HepG2 (cell line): ENCODE data around the gene ASTN2. TPM values are rescaled to one million over a fixed set of nuclear protein-coding genes. Genes with fewer than 3 reads are reported as not detected.
A peak's percentile ranks its signal among the peaks of the same experiment; 100 is the strongest.

Experiments used
- ARNTL ChIP-seq: sonication (generic); formaldehyde crosslinking; IDR thresholded peaks from 2 replicates; pipeline ENCODE4 v1.4.0; 2020; ENCODE audit warnings: mild to moderate bottlenecking, missing genetic modification reagents
- ASH2L ChIP-seq: fragments of 300-600, 200-600 bp; sonication (generic); IDR thresholded peaks from 2 replicates; pipeline ENCODE4 v1.7.0; 2017; ENCODE audit warnings: low read depth, mild to moderate bottlenecking, moderate library complexity, mixed read lengths, low read length; ENCODE audit not compliant: insufficient read length
- GABPB1 ChIP-seq: IDR thresholded peaks from 2 replicates; pipeline ENCODE4 v1.6.1; 2016; ENCODE audit warnings: mild to moderate bottlenecking, missing genetic modification reagents, moderate library complexity, missing compliant biosample characterization
- HMG20B ChIP-seq: conservative IDR thresholded peaks from 2 replicates; pipeline ENCODE4 v1.6.1; 2016; ENCODE audit warnings: missing genetic modification reagents, missing compliant biosample characterization
- IKZF4 ChIP-seq: sonication (generic); formaldehyde crosslinking; IDR thresholded peaks from 2 replicates; pipeline ENCODE4 v1.5.1; 2020; ENCODE audit warnings: borderline replicate concordance, mild to moderate bottlenecking, low read depth, missing genetic modification reagents; ENCODE audit errors: not compliant biosample characterization
- KLF9 ChIP-seq: IDR thresholded peaks from 2 replicates; pipeline ENCODE4 v1.6.1; 2016; ENCODE audit warnings: low read depth
- LCORL ChIP-seq, 2 experiments: fragments of 450-650 bp in 1 of 2; sonication (generic) in 1 of 2; formaldehyde crosslinking in 1 of 2; IDR thresholded peaks; 2 replicates each; pipeline versions ENCODE4 v1.5.0 to v1.6.1; 2017 to 2020; ENCODE audit warnings: antibody characterized with exemption in 1 of 2, missing genetic modification reagents in 1 of 2
- MXD4 ChIP-seq: IDR thresholded peaks from 2 replicates; pipeline ENCODE4 v1.6.1; 2016; ENCODE audit warnings: mild to moderate bottlenecking, missing biosample characterization, missing genetic modification reagents
- NFIC ChIP-seq: IDR thresholded peaks from 2 replicates; pipeline ENCODE4 v1.6.1; 2012; ENCODE audit warnings: mild to moderate bottlenecking, low read length, inconsistent platforms
- PAXIP1 ChIP-seq: sonication (generic); formaldehyde crosslinking; conservative IDR thresholded peaks from 2 replicates; pipeline ENCODE4 v1.4.0; 2020; ENCODE audit warnings: mild to moderate bottlenecking, missing genetic modification reagents, moderate library complexity
- SKI ChIP-seq: fragments of 450-650 bp; IDR thresholded peaks from one replicate; pipeline ENCODE4 v1.6.1; 2018; ENCODE audit warnings: mild to moderate bottlenecking; ENCODE audit not compliant: partially characterized antibody
- SOX13 ChIP-seq, 3 experiments: fragments of 450-650 bp in 1 of 3; sonication (generic) in 1 of 3; formaldehyde crosslinking in 1 of 3; IDR thresholded peaks in 2 of 3; conservative IDR thresholded peaks in 1 of 3; 2 replicates each; pipeline versions ENCODE4 v1.5.0 to v1.6.1; 2016 to 2020; ENCODE audit warnings: antibody characterized with exemption in 1 of 3, mild to moderate bottlenecking in 1 of 3, missing compliant biosample characterization in 1 of 3, missing genetic modification reagents in 1 of 3, moderate library complexity in 1 of 3
- STAT5B ChIP-seq: sonication (generic); formaldehyde crosslinking; IDR thresholded peaks from 2 replicates; pipeline ENCODE4 v1.4.0; 2020; ENCODE audit warnings: missing genetic modification reagents
- TOE1 ChIP-seq: sonication (generic); formaldehyde crosslinking; IDR thresholded peaks from 2 replicates; pipeline ENCODE4 v1.4.0; 2020; ENCODE audit warnings: mild to moderate bottlenecking, missing genetic modification reagents
- ZNF260 ChIP-seq: sonication (generic); formaldehyde crosslinking; IDR thresholded peaks from 2 replicates; pipeline ENCODE4 v1.4.0; 2020; ENCODE audit warnings: missing genetic modification reagents, low read depth, mild to moderate bottlenecking, borderline replicate concordance
- ZNF274 ChIP-seq: sonication (generic); formaldehyde crosslinking; IDR thresholded peaks from 2 replicates; pipeline ENCODE4 v1.5.1; 2020; ENCODE audit warnings: mild to moderate bottlenecking, missing genetic modification reagents
- ZNF329 ChIP-seq: sonication (generic); formaldehyde crosslinking; IDR thresholded peaks from 2 replicates; pipeline ENCODE4 v1.9.0; 2021; ENCODE audit warnings: low read depth, mild to moderate bottlenecking, missing genetic modification reagents
- ZNF430 ChIP-seq: sonication (generic); formaldehyde crosslinking; IDR thresholded peaks from 2 replicates; pipeline ENCODE4 v1.9.0; 2021; ENCODE audit warnings: mild to moderate bottlenecking, missing genetic modification reagents
- ZSCAN25 ChIP-seq: sonication (generic); formaldehyde crosslinking; IDR thresholded peaks from 2 replicates; pipeline ENCODE4 v1.8.0; 2022; ENCODE audit warnings: mild to moderate bottlenecking, missing genetic modification reagents
- polyA plus RNA-seq, 8 experiments: library from polyadenylated mRNA; depleted of rRNA in 3 of 8; stranded (reverse) in 7 of 8; unstranded in 1 of 8; fragments of >200 nt; fragmentation: Illumina TruSeq in 4 of 8; extraction: Trizol in 4 of 8; gene quantifications; 2 replicates each; pipeline versions ENCODE4 v1.2.1 to v1.2.3, GENCODE V29; 2011 to 2016; ENCODE audit warnings: low read depth in 4 of 8, missing spikeins in 1 of 8, mixed read lengths in 1 of 8; ENCODE audit not compliant: insufficient read depth in 1 of 8
- total RNA-seq, 5 experiments: library from RNA; depleted of rRNA; stranded (reverse); fragments of >200 nt; fragmentation: Illumina TruSeq; extraction: Trizol; gene quantifications; 2 replicates each; pipeline ENCODE4 v1.2.3, GENCODE V29; 2016; ENCODE audit warnings: low read depth in 1 of 5
- TF ChIP-seq, protein P1 (sequence below): sonication (generic); formaldehyde crosslinking; IDR thresholded peaks from 2 replicates; pipeline ENCODE4 v1.8.0; 2022; ENCODE audit warnings: mild to moderate bottlenecking, missing genetic modification reagents
- TF ChIP-seq, protein P2 (sequence below): sonication (generic); formaldehyde crosslinking; IDR thresholded peaks from 2 replicates; pipeline ENCODE4 v1.5.1; 2020; ENCODE audit warnings: mild to moderate bottlenecking, missing genetic modification reagents, borderline replicate concordance

ASTN2 gene
- total and polyA plus RNA-seq, 2 of the 13 experiments (the other 11 are each of a cell fraction or from before 2014, with no cell fraction given): 5.2 to 13.5 TPM

- TF ChIP-seq, protein P1, sequence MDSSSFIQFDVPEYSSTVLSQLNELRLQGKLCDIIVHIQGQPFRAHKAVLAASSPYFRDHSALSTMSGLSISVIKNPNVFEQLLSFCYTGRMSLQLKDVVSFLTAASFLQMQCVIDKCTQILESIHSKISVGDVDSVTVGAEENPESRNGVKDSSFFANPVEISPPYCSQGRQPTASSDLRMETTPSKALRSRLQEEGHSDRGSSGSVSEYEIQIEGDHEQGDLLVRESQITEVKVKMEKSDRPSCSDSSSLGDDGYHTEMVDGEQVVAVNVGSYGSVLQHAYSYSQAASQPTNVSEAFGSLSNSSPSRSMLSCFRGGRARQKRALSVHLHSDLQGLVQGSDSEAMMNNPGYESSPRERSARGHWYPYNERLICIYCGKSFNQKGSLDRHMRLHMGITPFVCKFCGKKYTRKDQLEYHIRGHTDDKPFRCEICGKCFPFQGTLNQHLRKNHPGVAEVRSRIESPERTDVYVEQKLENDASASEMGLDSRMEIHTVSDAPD: no peak
- TF ChIP-seq ZNF329 (CRISPR knock-in tag) (no peak), LCORL (IDR thresholded peaks at IDR 0.05) (no peak), LCORL (CRISPR knock-in tag; IDR thresholded peaks at IDR 0.05) (peak; percentile 30; the same call in 1 of the 2 replicates), HMG20B (CRISPR knock-in tag) (peak; percentile 82; the same call in 1 of the 2 replicates), SKI (no peak), MXD4 (CRISPR knock-in tag) (no peak), IKZF4 (CRISPR knock-in tag) (no peak), ZNF274 (no peak), NFIC (peak; percentile 53), ASH2L (peak; percentile 63), GABPB1 (CRISPR knock-in tag) (no peak), ARNTL (CRISPR knock-in tag) (peak; percentile 64; the same call in 1 of the 2 replicates), ZNF260 (CRISPR knock-in tag) (no peak), STAT5B (CRISPR knock-in tag) (no peak), ZNF430 (CRISPR knock-in tag) (0 out of 2 replicates have a peak, but pooled peaks have one; percentile 21), ZSCAN25 (CRISPR knock-in tag) (no peak), TOE1 (no peak), KLF9 (CRISPR knock-in tag) (no peak), SOX13 (IDR thresholded peaks at IDR 0.05) (peak; percentile 92), SOX13 (CRISPR knock-in tag; conservative IDR thresholded peaks at IDR 0.05 in 1 of 2, IDR thresholded peaks at IDR 0.05 in 1 of 2) (peak in 1 of 2 experiments; percentile 94; a peak in 2 of 4 replicates), PAXIP1 (CRISPR knock-in tag) (peak; percentile 64; the same call in 1 of the 2 replicates)
- TF ChIP-seq, protein P2, sequence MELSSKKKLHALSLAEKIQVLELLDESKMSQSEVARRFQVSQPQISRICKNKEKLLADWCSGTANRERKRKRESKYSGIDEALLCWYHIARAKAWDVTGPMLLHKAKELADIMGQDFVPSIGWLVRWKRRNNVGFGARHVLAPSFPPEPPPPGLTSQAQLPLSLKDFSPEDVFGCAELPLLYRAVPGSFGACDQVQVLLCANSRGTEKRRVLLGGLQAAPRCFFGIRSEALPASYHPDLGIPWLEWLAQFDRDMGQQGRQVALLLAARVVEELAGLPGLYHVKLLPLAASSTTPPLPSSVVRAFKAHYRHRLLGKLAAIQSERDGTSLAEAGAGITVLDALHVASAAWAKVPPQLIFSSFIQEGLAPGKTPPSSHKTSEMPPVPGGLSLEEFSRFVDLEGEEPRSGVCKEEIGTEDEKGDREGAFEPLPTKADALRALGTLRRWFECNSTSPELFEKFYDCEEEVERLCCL (CRISPR knock-in tag): no peak
These were observed 840.7 kb downstream of the ASTN2 start (continued) for GRCh38 chr9:116574027-116574679.
